Mesenchymal stem cell (in vitro differentiated cells and primary cell): ENCODE results near the gene PITPNM3.

ENCODE experiments used
- DNase-seq: peaks from one replicate; pipeline ENCODE4 v3.0.0-alpha.2; 2013
- H2AFZ ChIP-seq: one replicate; pipeline ENCODE4 v1.6.1; 2013; ENCODE audit warnings: low read depth, mild to moderate bottlenecking, control low read depth, inconsistent platforms, low read length, moderate library complexity
- H2AK5ac ChIP-seq: 2 replicates; pipeline ENCODE4 v1.6.1; 2013; ENCODE audit warnings: low read length, moderate library complexity, mild to moderate bottlenecking, inconsistent platforms; ENCODE audit not compliant: severe bottlenecking
- H2BK120ac ChIP-seq: one replicate; pipeline ENCODE4 v1.6.1; 2013; ENCODE audit warnings: low read depth, mild to moderate bottlenecking, inconsistent platforms, low read length, moderate library complexity
- H2BK12ac ChIP-seq, 2 experiments: one replicate each; pipeline ENCODE4 v1.6.1; 2013; ENCODE audit warnings: inconsistent platforms in 2 of 2, low read length in 2 of 2, mild to moderate bottlenecking in 2 of 2, moderate library complexity in 2 of 2, control low read depth in 1 of 2
- H2BK15ac ChIP-seq: one replicate; pipeline ENCODE4 v1.6.1; 2013; ENCODE audit warnings: mild to moderate bottlenecking, low read depth, inconsistent platforms; ENCODE audit not compliant: poor library complexity, severe bottlenecking
- H2BK5ac ChIP-seq: 2 replicates; pipeline ENCODE4 v1.6.1; 2013; ENCODE audit warnings: low read depth, mild to moderate bottlenecking, low read length, control low read depth, inconsistent platforms; ENCODE audit not compliant: poor library complexity, severe bottlenecking
- H3K14ac ChIP-seq, 2 experiments: one replicate each; pipeline ENCODE4 v1.6.1; 2013; ENCODE audit warnings: inconsistent platforms in 2 of 2, low read length in 2 of 2, control low read depth in 1 of 2, mild to moderate bottlenecking in 1 of 2, moderate library complexity in 1 of 2
- H3K18ac ChIP-seq, 2 experiments: one replicate each; pipeline ENCODE4 v1.6.1; 2013; ENCODE audit warnings: inconsistent platforms in 2 of 2, low read length in 2 of 2, control low read depth in 1 of 2, low read depth in 1 of 2, mild to moderate bottlenecking in 1 of 2
- H3K23ac ChIP-seq, 2 experiments: one replicate each; pipeline ENCODE4 v1.6.1; 2013; ENCODE audit warnings: inconsistent platforms in 2 of 2, low read length in 2 of 2, mild to moderate bottlenecking in 2 of 2, moderate library complexity in 2 of 2, control low read depth in 1 of 2
- H3K27ac ChIP-seq: 2 replicates; pipeline ENCODE4 v1.5.1; 2013; ENCODE audit warnings: mild to moderate bottlenecking, moderate library complexity, low read length, control low read depth, inconsistent platforms; ENCODE audit not compliant: poor library complexity, severe bottlenecking
- H3K27me3 ChIP-seq, 2 experiments: 2 replicates each; pipeline versions ENCODE4 v1.6.1 to v1.7.0; 2013; ENCODE audit warnings: low read length in 2 of 2, mild to moderate bottlenecking in 2 of 2, moderate library complexity in 2 of 2, control low read depth in 1 of 2, inconsistent platforms in 1 of 2; ENCODE audit not compliant: control insufficient read depth in 1 of 2, insufficient read depth in 1 of 2
- H3K36me3 ChIP-seq, 2 experiments: 2 replicates each; pipeline versions ENCODE4 v1.6.1 to v1.7.0; 2013; ENCODE audit warnings: low read length in 2 of 2, control low read depth in 1 of 2, inconsistent platforms in 1 of 2, low read depth in 1 of 2, mild to moderate bottlenecking in 1 of 2; ENCODE audit not compliant: insufficient read depth in 2 of 2, control insufficient read depth in 1 of 2
- H3K4ac ChIP-seq, 2 experiments: one replicate each; pipeline ENCODE4 v1.6.1; 2013; ENCODE audit warnings: inconsistent platforms in 2 of 2, low read length in 2 of 2, mild to moderate bottlenecking in 2 of 2, moderate library complexity in 2 of 2, control low read depth in 1 of 2, low read depth in 1 of 2
- H3K4me1 ChIP-seq: 2 replicates; pipeline ENCODE4 v1.6.1; 2013; ENCODE audit warnings: low read depth, low read length, control low read depth; ENCODE audit not compliant: control insufficient read depth, insufficient read depth
- H3K4me2 ChIP-seq: 2 replicates; pipeline ENCODE4 v1.6.1; 2013; ENCODE audit warnings: low read length, mild to moderate bottlenecking, inconsistent platforms; ENCODE audit not compliant: poor library complexity, severe bottlenecking
- H3K4me3 ChIP-seq, 2 experiments: 2 replicates each; pipeline versions ENCODE4 v1.5.1 to v1.7.0; 2013; ENCODE audit warnings: low read length in 2 of 2, mild to moderate bottlenecking in 2 of 2, control low read depth in 1 of 2, low read depth in 1 of 2; ENCODE audit not compliant: insufficient read depth in 1 of 2
- H3K79me1 ChIP-seq: replicated peaks from 2 replicates; pipeline ENCODE4 v1.6.1; 2013; ENCODE audit warnings: mild to moderate bottlenecking, control low read depth, low read length, inconsistent platforms; ENCODE audit not compliant: poor library complexity, severe bottlenecking
- H3K9ac ChIP-seq: 2 replicates; pipeline ENCODE4 v1.7.0; 2013; ENCODE audit warnings: mild to moderate bottlenecking, low read length, moderate library complexity
- H3K9me3 ChIP-seq: 2 replicates; pipeline ENCODE4 v1.7.0; 2013; ENCODE audit warnings: mild to moderate bottlenecking, low read length; ENCODE audit not compliant: control insufficient read depth
- H4K8ac ChIP-seq: one replicate; pipeline ENCODE4 v1.6.1; 2013; ENCODE audit warnings: inconsistent platforms, mild to moderate bottlenecking, low read length, moderate library complexity
- H4K91ac ChIP-seq: one replicate; pipeline ENCODE4 v1.6.1; 2013; ENCODE audit warnings: mild to moderate bottlenecking, low read length, inconsistent platforms
- WGBS: methylation state at CpG from one replicate; pipeline ENCODE4 v1.1.7; 2013; ENCODE audit warnings: mixed read lengths; 5-methylcytosine and 5-hydroxymethylcytosine counted together

PITPNM3 gene

DNA sequence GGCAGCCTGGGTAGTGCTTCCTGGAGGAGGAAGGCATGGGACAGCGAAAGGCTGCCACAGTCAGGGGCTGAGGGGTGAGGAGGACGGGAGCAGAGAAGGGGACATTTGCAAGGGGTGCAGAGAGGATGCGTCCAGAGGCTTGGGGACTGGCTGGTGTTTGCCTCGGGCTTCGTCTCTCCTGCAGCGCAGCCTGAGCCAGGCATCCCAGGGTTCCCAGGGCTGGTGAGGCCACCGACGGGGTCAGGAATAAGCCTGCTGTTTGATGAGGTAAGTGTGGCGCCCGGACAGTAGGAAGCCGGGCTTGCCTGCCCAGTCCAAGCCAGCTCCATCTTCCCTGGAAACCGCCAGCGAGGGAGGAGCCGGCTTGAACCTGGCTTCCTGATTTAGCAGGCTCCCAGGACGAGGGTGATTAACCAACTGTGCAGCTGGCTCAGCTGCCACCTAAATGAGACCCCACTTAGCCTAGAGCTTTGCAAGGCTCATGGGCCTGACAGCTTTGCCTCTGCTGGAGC is 47.8 kb downstream of the PITPNM3 start:
- no peak for DNase-seq
- H3K4me3 ChIP-seq: no peak overlapping the region
- H3K9me3 ChIP-seq: no peaks in the 10 kb centered on the region
- H2BK15ac ChIP-seq: no peak overlapping the region
- no peak overlapping the region for H2BK12ac ChIP-seq
- H2AK5ac ChIP-seq: no peak overlapping the region
- no peak overlapping the region for H3K9ac ChIP-seq
- H2BK5ac ChIP-seq: no peak overlapping the region
- no peak overlapping the region for H4K8ac ChIP-seq
- H3K36me3 ChIP-seq: no peaks in the 10 kb centered on the region
- peaks cover 4 to 28% of the 10 kb centered on the region in 2 experiments for H3K27me3 ChIP-seq
- H3K4me2 ChIP-seq: no peak overlapping the region
- no peak overlapping the region for H3K18ac ChIP-seq
- no peak overlapping the region for H2BK120ac ChIP-seq
- H3K4me1 ChIP-seq: peaks cover 31% of the 10 kb centered on the region
- 81% methylated on average over 15 of the region's 15 CpGs for WGBS
- H3K27ac ChIP-seq: no peak overlapping the region
- no peak overlapping the region for H3K14ac ChIP-seq
- no peak overlapping the region for H2AFZ ChIP-seq
- H4K91ac ChIP-seq: peak overlapping the region; percentile 61
- H3K4ac ChIP-seq: peak overlapping the region in 1 of 2 experiments; percentile 28
- no peak overlapping the region for H3K23ac ChIP-seq
- no peaks in the 10 kb centered on the region for H3K79me1 ChIP-seq

DNA sequence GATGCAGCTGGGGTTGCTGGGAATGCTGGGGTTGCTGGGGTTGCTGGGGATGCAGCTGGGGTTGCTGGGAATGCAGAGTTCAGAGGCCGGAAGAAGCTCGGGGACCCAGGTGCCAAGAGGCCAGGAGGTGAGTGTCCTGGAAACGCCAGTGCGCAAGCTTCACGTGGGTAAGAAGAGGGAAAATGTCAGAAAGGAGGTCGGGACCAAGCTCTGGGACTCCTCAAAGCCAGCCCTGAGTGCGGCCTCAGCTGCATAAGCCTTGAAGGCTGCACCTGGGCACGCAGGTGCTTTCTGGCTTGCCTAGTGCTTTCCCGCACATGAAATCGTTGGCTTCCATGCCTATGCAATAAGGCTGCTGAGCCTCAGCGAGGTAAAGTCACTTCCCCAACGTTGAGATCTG is 48.3 kb downstream of the PITPNM3 start:
- no peak overlapping the region for H3K9ac ChIP-seq
- H3K9me3 ChIP-seq: no peaks in the 10 kb centered on the region
- no peak overlapping the region for H2AFZ ChIP-seq
- H4K8ac ChIP-seq: peak overlapping the region; percentile 38
- H3K36me3 ChIP-seq: no peaks in the 10 kb centered on the region
- H2BK12ac ChIP-seq: no peak overlapping the region
- H3K27ac ChIP-seq: no peak overlapping the region
- no peak overlapping the region for H2AK5ac ChIP-seq
- peaks cover 4 to 28% of the 10 kb centered on the region in 2 experiments for H3K27me3 ChIP-seq
- no peak overlapping the region for H3K4me2 ChIP-seq
- H3K4me1 ChIP-seq: peaks cover 31% of the 10 kb centered on the region
- H3K23ac ChIP-seq: no peak overlapping the region
- no peak overlapping the region for H3K4me3 ChIP-seq
- no peak overlapping the region for H3K14ac ChIP-seq
- H2BK15ac ChIP-seq: no peak overlapping the region
- 85% methylated on average over 12 of the region's 12 CpGs for WGBS
- H2BK5ac ChIP-seq: no peak overlapping the region
- DNase-seq: no peak
- H2BK120ac ChIP-seq: no peak overlapping the region
- no peak overlapping the region for H3K18ac ChIP-seq
- no peak overlapping the region for H4K91ac ChIP-seq
- no peak overlapping the region for H3K4ac ChIP-seq
- H3K79me1 ChIP-seq: no peaks in the 10 kb centered on the region

DNA sequence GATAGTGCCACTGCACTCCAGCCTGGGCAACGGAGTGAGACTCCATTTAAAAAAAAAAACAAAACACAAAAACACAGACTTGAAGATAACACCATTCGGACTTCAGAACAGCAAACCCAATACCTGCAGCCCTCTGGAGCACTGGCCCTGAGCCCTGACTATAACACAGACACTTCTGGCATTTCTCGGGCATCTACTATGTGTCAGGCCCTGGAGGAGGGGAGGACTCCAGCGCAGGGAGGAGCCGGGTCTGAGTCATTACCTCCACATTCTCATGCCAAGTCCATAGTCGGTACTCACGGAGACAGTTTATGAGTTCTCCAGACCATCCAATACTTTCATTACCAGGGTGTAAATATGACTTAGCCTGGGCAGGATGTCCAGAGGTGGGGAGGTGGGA is 48.8 kb downstream of the PITPNM3 start:
- no peak overlapping the region for H3K9ac ChIP-seq
- H3K27me3 ChIP-seq: peaks cover 4 to 28% of the 10 kb centered on the region in 2 experiments
- H3K4ac ChIP-seq: no peak overlapping the region
- no peak overlapping the region for H2BK5ac ChIP-seq
- no peak overlapping the region for H2AK5ac ChIP-seq
- H3K14ac ChIP-seq: no peak overlapping the region
- no peaks in the 10 kb centered on the region for H3K36me3 ChIP-seq
- peak; percentile 69 for DNase-seq
- no peak overlapping the region for H3K23ac ChIP-seq
- no peaks in the 10 kb centered on the region for H3K9me3 ChIP-seq
- H3K4me2 ChIP-seq: no peak overlapping the region
- no peak overlapping the region for H4K91ac ChIP-seq
- H2BK12ac ChIP-seq: no peak overlapping the region
- H2BK120ac ChIP-seq: no peak overlapping the region
- peaks cover 31% of the 10 kb centered on the region for H3K4me1 ChIP-seq
- no peaks in the 10 kb centered on the region for H3K79me1 ChIP-seq
- no peak overlapping the region for H2BK15ac ChIP-seq
- H3K4me3 ChIP-seq: no peak overlapping the region
- H3K27ac ChIP-seq: no peak overlapping the region
- H4K8ac ChIP-seq: no peak overlapping the region
- H2AFZ ChIP-seq: no peak overlapping the region
- H3K18ac ChIP-seq: no peak overlapping the region
- 52% methylated on average over 5 of the region's 7 CpGs for WGBS

DNA sequence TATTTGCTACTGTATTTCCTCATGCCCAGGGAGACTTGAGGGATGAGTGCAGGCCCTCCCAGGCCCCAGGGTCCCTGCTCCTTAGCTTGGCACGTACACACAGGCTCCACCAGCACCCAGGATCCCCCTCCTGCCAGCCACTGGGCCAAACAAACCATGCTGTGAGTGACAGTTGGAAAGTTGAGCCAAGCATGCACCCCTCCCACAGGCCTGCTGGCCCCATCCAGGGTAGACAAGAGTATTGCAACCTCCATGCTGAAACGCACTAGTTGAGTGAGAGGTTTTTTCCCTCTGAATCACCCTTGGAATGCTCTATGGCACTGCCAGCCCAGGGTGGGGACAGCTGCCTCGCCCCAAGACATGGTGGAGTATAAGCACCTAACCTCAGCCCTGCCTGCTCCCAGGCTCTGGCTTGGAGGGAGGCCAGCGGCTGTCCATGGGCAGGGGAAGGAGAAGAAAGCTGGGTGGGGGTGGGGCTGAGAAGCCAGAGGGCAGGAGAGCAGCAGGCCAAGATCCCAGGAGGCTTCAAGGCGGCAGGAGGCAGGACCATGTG is 49.6 kb downstream of the PITPNM3 start:
- Histone ChIP-seq H3K23ac (no peak overlapping the region), H2BK15ac (no peak overlapping the region), H3K27me3 (peaks cover 4 to 21% of the 10 kb centered on the region in 2 experiments), H3K4me1 (peaks cover 31% of the 10 kb centered on the region), H3K14ac (no peak overlapping the region), H2AFZ (no peak overlapping the region), H3K4ac (peak overlapping the region in 1 of 2 experiments; percentile 42), H4K8ac (no peak overlapping the region), H3K18ac (no peak overlapping the region), H3K27ac (no peak overlapping the region), H3K4me3 (no peak overlapping the region), H2BK12ac (no peak overlapping the region), H3K36me3 (no peaks in the 10 kb centered on the region), H3K9me3 (no peaks in the 10 kb centered on the region), H4K91ac (peak overlapping the region; percentile 55), H3K4me2 (no peak overlapping the region), H3K9ac (no peak overlapping the region), H2AK5ac (no peak overlapping the region), H3K79me1 (no peaks in the 10 kb centered on the region), H2BK120ac (no peak overlapping the region), H2BK5ac (no peak overlapping the region)
- no peak for DNase-seq
- 39% methylated on average over 3 of the region's 5 CpGs for WGBS
